ENCODE data around the gene CD38. TPM values are rescaled to one million over a fixed set of nuclear protein-coding genes. Genes with fewer than 3 reads are reported as not detected.
A peak's percentile ranks its signal among the peaks of the same experiment; 100 is the strongest.

CD38 gene
- total RNA-seq, 1 donor from 2014 or later: 1.0 TPM

DNA sequence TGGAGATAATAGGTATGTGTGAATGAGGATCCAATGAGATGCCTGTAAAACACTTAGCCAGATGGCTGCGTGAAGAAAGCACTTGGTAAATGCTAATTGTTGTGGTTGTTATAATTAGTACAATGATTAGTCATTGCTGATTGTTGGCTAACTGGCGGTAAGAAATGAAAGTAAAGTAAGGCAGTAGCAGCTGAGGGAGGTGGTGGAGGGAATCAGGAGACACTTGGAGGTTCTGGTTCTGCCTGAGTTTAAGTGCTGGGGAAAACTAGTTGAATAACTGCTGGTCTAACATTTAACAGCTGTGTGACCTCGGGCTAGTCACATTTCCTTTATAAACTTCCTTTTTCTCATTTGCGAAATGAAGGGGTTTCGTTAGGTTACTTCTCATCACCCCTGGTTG is 30.9 kb downstream of the CD38 start:
- Histone ChIP-seq H3K4me2 (ENCODE audit: low read length) (no peak overlapping the region), H3K36me3 (ENCODE audit: insufficient read depth, low read length) (no peaks in the 10 kb centered on the region), H3K79me2 (ENCODE audit: insufficient read depth, low read length) (no peaks in the 10 kb centered on the region), H3K4me3 (ENCODE audit: insufficient read depth, low read depth, low read length) (no peak overlapping the region), H4K20me1 (ENCODE audit: insufficient read depth, low read length) (no peaks in the 10 kb centered on the region), H3K27me3 (ENCODE audit: insufficient read depth, low read length) (no peaks in the 10 kb centered on the region), H3K4me1 (ENCODE audit: insufficient read depth, low read length) (no peaks in the 10 kb centered on the region), H2AFZ (ENCODE audit: low read depth, low read length) (no peak overlapping the region), H3K9ac (ENCODE audit: low read length) (no peak overlapping the region), H3K27ac (ENCODE audit: low read depth, low read length) (no peak overlapping the region), H3K9me3 (ENCODE audit: insufficient read depth, low read depth, low read length) (no peaks in the 10 kb centered on the region)
- no peak overlapping the region for H3K4me3 Mint-ChIP-seq (ENCODE audit: unreplicated experiment)
- H3K4me1 Mint-ChIP-seq (ENCODE audit: low read depth, unreplicated experiment): peaks cover 8% of the 10 kb centered on the region
- H3K9me3 Mint-ChIP-seq (ENCODE audit: unreplicated experiment): no peaks in the 10 kb centered on the region
- DNase-seq (ENCODE audit: low read depth): no peak
- no peak for FAIRE-seq
- no peaks in the 10 kb centered on the region for H3K36me3 Mint-ChIP-seq (ENCODE audit: low read depth, unreplicated experiment)
- no peak overlapping the region for H3K27ac Mint-ChIP-seq (ENCODE audit: unreplicated experiment)
- peaks cover 6% of the 10 kb centered on the region for H3K27me3 Mint-ChIP-seq (ENCODE audit: low read depth, unreplicated experiment)
- TF ChIP-seq, protein P1, sequence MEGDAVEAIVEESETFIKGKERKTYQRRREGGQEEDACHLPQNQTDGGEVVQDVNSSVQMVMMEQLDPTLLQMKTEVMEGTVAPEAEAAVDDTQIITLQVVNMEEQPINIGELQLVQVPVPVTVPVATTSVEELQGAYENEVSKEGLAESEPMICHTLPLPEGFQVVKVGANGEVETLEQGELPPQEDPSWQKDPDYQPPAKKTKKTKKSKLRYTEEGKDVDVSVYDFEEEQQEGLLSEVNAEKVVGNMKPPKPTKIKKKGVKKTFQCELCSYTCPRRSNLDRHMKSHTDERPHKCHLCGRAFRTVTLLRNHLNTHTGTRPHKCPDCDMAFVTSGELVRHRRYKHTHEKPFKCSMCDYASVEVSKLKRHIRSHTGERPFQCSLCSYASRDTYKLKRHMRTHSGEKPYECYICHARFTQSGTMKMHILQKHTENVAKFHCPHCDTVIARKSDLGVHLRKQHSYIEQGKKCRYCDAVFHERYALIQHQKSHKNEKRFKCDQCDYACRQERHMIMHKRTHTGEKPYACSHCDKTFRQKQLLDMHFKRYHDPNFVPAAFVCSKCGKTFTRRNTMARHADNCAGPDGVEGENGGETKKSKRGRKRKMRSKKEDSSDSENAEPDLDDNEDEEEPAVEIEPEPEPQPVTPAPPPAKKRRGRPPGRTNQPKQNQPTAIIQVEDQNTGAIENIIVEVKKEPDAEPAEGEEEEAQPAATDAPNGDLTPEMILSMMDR (IDR thresholded peaks at IDR 0.05; ENCODE audit: insufficient read depth, low read depth, low read length): no peak
- no peak for TF ChIP-seq EZH2 (IDR thresholded peaks at IDR 0.05; ENCODE audit: insufficient read depth, low read length)

DNA sequence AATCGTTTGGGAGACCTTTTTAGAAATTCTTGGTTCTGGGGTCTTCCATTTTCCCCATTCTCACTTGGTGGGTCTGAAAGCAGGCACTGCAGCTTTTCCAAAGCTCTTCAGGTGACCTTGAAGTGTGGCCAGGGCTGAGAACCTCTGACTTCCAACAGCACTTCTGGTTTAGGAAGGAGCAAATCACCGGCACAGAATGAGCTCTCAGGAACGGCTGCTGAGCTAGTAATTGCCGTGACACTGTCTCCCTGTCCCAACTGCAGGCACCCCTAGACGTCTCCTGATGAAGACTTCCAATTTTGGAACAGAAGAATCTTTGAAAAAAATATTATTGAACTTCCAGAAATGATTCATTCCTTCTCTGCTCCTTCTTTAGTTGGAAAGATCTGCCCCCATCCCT is 31.3 kb downstream of the CD38 start:
- H4K20me1 ChIP-seq (ENCODE audit: insufficient read depth, low read length): no peaks in the 10 kb centered on the region
- H3K4me1 ChIP-seq (ENCODE audit: insufficient read depth, low read length): no peaks in the 10 kb centered on the region
- no peak overlapping the region for H3K4me3 ChIP-seq (ENCODE audit: insufficient read depth, low read depth, low read length)
- H3K27me3 ChIP-seq (ENCODE audit: insufficient read depth, low read length): no peaks in the 10 kb centered on the region
- Mint-ChIP-seq H3K27me3 (ENCODE audit: low read depth, unreplicated experiment) (peaks cover 6% of the 10 kb centered on the region), H3K9me3 (ENCODE audit: unreplicated experiment) (no peaks in the 10 kb centered on the region), H3K4me3 (ENCODE audit: unreplicated experiment) (no peak overlapping the region), H3K36me3 (ENCODE audit: low read depth, unreplicated experiment) (no peaks in the 10 kb centered on the region), H3K27ac (ENCODE audit: unreplicated experiment) (no peak overlapping the region), H3K4me1 (ENCODE audit: low read depth, unreplicated experiment) (peaks cover 8% of the 10 kb centered on the region)
- H3K27ac ChIP-seq (ENCODE audit: low read depth, low read length): no peak overlapping the region
- no peak overlapping the region for H3K4me2 ChIP-seq (ENCODE audit: low read length)
- H2AFZ ChIP-seq (ENCODE audit: low read depth, low read length): no peak overlapping the region
- DNase-seq (ENCODE audit: low read depth) (no peak), FAIRE-seq (no peak)
- no peaks in the 10 kb centered on the region for H3K36me3 ChIP-seq (ENCODE audit: insufficient read depth, low read length)
- no peaks in the 10 kb centered on the region for H3K9me3 ChIP-seq (ENCODE audit: insufficient read depth, low read depth, low read length)
- no peaks in the 10 kb centered on the region for H3K79me2 ChIP-seq (ENCODE audit: insufficient read depth, low read length)
- H3K9ac ChIP-seq (ENCODE audit: low read length): no peak overlapping the region
- TF ChIP-seq, protein P1 (IDR thresholded peaks at IDR 0.05; ENCODE audit: insufficient read depth, low read depth, low read length): no peak
- TF ChIP-seq EZH2 (IDR thresholded peaks at IDR 0.05; ENCODE audit: insufficient read depth, low read length): no peak

DNA sequence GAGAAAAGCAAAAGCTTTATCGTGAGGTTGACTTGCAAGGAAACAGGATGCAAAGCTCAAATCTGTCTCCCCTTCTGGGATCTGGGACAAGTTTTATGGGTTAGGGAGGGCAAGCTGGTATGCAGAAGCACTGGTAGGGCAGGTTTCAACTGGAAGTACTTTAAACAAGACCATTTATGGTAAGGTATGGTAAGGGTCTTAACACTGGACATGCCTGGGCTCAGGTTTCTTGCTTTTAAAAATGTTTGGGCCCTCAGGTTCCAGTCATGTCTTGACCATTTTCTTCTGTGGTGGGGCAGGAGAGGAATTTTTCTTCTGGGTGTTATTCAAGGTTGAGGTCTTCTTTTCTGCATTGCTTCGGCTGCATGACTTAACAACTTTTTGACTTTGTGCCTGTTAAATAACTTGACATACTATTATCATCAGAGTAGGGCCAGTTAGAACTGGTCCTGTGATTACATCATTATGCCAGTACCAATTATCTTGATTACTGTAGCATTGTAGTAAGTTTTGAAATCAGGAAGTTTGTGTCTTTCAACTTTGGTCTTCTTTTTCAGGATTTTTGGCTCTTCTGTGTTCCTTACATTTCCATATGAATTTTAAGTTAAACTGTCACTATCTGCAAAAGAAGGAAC is 33.7 kb downstream of the CD38 start:
- no peaks in the 10 kb centered on the region for H3K4me1 ChIP-seq (ENCODE audit: insufficient read depth, low read length)
- H3K27ac Mint-ChIP-seq (ENCODE audit: unreplicated experiment): peak overlapping the region; percentile 51

More for the DNA sequence above, 33.7 kb downstream of the CD38 start:
- H3K27ac ChIP-seq (ENCODE audit: low read depth, low read length): no peak overlapping the region
- no peak overlapping the region for H3K4me2 ChIP-seq (ENCODE audit: low read length)
- FAIRE-seq (no peak), DNase-seq (ENCODE audit: low read depth) (no peak)
- H4K20me1 ChIP-seq (ENCODE audit: insufficient read depth, low read length): no peaks in the 10 kb centered on the region
- no peak overlapping the region for H3K9ac ChIP-seq (ENCODE audit: low read length)
- H3K36me3 ChIP-seq (ENCODE audit: insufficient read depth, low read length): no peaks in the 10 kb centered on the region
- no peaks in the 10 kb centered on the region for H3K79me2 ChIP-seq (ENCODE audit: insufficient read depth, low read length)
- H3K27me3 Mint-ChIP-seq (ENCODE audit: low read depth, unreplicated experiment): peaks cover 5% of the 10 kb centered on the region
- no peaks in the 10 kb centered on the region for H3K9me3 ChIP-seq (ENCODE audit: insufficient read depth, low read depth, low read length)
- no peaks in the 10 kb centered on the region for H3K36me3 Mint-ChIP-seq (ENCODE audit: low read depth, unreplicated experiment)
- H3K4me3 ChIP-seq (ENCODE audit: insufficient read depth, low read depth, low read length): no peak overlapping the region
- H3K4me3 Mint-ChIP-seq (ENCODE audit: unreplicated experiment): no peak overlapping the region
- H3K4me1 Mint-ChIP-seq (ENCODE audit: low read depth, unreplicated experiment): peaks cover 6% of the 10 kb centered on the region
- H3K27me3 ChIP-seq (ENCODE audit: insufficient read depth, low read length): no peaks in the 10 kb centered on the region
- H3K9me3 Mint-ChIP-seq (ENCODE audit: unreplicated experiment): no peaks in the 10 kb centered on the region
- no peak overlapping the region for H2AFZ ChIP-seq (ENCODE audit: low read depth, low read length)
- TF ChIP-seq, protein P1 (IDR thresholded peaks at IDR 0.05; ENCODE audit: insufficient read depth, low read depth, low read length): no peak
- no peak for TF ChIP-seq EZH2 (IDR thresholded peaks at IDR 0.05; ENCODE audit: insufficient read depth, low read length)

All from astrocyte (in vitro differentiated cells and primary cell).